Stimulated activated CD8-positive, alpha-beta memory T cell treated with anti-CD3 and anti-CD28 coated beads, Interleukin-15, amount 100 ng/mL, for 48 hours (primary cell): ENCODE measurements around the gene CASD1.

Source experiments
- DNase-seq, 2 donors: peaks; one replicate each; pipeline ENCODE4 v3.0.0-alpha.2; 2020; ENCODE audit warnings: low read depth in 2 of 2

The CASD1 gene

DNA sequence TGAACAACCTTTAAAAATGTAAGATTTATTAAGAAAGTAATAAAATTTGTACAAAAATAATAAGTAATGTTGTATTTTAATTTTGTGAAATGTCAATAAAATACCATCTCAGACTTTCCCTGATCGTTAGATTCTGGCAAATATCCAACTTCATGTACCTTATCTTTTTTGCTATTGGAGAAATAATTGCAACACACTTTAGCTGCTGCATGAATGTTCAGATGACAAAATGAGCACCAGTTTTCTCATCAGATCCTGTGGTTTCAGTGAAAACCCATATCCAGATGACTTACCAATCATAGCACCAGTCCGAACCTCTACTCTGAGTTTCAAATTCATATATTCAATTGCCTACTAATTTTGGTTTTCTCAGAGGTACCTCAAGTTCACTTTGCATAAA, 69.9 kb downstream of the CASD1 start:
- DNase-seq, result no peak

DNA sequence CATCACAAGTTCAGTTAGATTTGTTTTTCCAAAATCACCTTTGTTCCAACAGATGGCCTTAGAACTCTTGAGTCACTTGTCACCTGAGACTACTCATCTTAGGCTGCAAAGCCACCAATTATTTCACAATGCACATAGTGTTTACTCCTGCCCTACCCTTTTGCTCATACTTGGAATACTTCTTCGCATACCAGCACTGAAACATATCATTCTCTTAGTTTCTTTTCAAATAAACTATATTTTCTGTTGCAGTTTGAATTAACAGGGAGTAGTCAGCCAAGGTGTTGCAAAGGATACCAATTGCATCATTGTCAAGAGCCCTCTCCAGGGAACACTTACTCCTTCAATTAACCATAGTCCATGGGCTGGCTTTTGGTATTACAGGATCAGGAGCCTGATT, 71.0 kb downstream of the CASD1 start:
- no peak for DNase-seq

DNA sequence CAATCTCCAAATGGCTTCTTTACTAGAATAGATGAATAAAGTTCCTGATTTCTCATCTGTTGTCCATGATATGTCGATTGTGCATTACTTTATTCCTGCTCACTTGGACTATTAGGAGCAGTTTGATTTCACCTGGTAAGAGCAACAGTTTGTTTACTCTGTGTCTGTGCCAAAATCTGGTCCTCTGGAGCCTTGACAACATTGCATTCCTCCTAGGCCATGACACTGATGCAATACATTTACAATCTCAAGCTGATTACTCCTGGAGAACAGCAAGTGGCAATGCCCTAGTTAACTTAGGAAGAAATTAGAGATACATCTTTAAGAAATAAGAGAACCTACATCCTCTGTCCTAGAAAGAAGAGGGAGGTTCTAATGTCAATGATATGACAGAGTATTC, 74.5 kb downstream of the CASD1 start:
- DNase-seq, result no peak

DNA sequence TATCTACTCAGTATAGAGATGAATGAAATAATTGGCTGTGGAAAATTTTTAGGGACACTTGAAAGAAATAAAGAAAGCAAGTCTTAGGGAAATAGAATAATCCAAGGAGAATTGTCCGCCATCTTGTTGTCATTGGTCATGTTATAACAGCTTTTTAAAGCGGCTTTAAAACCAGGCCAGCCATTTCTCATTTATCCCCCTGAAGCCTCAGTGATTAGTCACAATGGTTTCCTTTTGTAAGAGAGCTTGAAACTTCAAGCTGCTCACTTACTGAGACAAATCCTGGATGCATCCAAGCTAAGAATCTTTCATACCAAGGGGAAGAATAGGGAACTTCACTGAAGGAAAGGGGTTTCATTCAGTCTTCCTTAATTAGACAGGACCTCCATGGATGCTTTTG, 78.5 kb downstream of the CASD1 start:
- no peak for DNase-seq

DNA sequence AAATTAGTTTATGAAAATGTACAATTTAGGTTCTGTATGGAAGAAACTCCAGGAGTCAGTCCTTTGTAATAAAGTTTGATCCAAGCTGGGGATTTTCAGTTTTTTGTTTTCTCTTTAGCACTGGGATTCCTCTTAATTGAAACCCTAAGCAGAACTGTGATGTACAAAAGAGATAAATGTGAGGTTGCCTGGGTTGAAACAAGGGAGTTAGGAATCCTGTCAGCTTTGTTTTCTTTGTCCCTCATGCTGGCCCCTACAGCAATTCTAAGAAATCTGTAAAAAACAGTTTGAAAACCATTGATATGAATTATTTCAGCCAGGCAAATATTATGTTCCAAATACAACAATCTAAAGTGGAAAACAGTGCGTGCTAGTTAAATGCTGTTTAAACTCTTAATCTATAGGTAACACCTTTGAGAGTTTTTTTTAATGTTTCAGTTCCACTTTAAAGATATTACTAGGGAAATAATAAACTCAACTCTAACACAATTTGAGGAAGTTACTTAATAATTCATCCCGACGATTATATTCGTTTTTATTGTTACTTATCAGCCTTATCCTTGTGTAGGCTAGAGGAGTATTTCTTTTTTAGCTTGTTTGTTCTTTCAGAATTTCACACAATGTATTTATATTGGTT, 81.0 kb downstream of the CASD1 start:
- DNase-seq, result no peak

DNA sequence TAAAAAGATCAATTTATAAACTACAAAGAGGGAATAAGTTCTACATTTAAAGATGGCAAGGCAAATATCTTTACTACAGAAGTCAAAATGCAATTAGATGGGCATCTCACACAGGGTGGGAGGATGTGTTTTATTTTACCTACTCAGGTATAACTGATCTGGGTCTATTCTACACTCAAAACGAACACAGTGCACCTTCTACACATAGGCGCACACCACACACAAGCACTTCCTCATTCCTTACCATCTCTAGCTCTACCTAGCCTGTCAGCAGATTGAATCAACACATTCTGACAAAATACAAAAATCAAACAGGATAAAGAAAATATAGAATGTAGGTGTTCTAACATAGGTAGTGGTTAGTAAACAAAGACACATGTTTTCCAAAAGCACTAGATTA, 81.6 kb downstream of the CASD1 start:
- DNase-seq, result no peak

DNA sequence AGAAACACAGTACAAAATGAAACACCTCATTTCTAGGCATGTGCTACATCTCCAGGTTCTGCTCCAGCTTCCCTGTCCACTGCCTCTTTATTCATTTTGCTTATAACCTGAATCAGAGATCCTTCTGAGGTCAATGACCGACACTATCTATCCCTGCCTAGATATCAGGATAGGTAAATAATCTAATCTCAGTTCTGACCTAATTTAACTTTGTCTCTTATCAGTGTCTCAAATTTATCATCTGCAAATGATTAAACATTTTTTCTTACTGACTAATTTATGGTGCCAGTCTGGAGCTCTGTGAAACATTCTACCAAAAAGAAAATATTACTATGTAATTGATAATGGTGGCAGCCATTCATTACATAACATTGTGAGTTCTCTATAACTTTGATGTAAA, 85.3 kb downstream of the CASD1 start:
- DNase-seq, result no peak

DNA sequence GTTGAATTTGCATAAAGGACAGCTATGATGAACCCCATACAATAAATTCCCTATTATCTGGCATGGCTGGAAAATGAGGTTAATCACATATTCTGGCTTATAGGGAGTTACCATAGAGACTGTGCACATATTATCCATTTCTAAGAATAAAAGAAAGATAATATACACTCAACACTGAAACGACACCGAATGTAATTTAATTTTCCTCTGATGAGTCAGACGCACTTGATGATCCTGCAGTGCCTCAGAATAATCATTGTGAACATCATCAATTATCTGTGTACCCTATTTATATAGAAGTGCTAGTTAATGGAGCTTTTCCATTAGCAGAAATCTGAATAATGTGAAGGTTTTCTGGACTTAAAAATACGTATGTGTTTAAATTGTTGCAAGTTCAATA, 86.1 kb downstream of the CASD1 start:
- no peak for DNase-seq

DNA sequence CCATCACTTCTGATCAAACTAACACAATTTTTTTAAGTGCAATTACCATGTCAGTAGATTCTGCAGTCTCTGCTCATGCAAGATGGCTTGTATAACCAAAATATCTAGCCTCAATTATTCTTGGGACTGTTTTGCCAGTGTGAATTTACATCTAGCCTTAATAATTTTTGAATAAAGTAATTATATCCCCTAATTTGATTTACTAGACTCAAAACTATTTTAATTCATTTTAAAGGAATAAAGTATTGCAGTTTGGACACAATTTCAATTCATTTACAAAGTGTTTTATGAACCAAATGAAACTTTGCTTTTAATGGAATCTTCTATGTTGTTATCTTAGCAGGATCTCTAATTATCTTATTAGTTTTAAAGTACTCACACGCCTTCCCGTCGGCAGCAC, 90.7 kb downstream of the CASD1 start:
- no peak for DNase-seq

DNA sequence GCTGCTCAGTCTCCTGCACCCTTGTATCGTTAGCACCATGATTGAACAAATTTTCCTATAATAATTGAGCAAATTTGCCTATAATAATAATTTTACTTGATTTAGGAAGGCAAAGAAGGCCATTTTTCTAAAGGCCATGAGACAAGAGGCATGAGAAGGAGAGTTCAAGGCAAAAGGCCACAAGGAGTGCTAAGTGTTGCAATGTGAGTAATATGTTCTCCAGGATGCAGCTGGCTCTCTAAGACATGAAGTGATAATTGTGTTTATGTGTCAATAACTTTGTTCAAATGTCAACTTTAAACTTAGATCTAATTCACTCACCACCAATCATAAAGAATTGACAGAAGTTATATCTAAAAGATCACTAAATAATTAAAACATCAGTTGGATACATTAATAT, 92.6 kb downstream of the CASD1 start:
- DNase-seq, result no peak

DNA sequence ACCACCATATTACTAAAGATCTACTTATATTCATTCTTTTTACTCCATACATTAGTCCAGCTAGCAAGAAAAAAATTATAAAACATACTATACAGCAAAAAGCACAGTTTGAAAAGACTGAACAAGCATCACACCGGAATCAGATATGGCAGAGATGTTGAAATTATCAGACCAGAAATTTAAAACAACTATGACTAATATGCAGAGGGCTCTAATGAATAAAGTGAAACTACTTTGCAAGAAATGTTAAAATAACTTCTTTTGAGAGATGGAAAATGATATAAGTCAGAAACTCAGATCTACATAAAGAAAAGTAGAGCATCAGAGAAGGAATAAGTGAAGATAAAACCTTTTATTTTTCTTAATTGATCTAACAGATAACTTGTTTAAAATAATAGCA, 95.4 kb downstream of the CASD1 start:
- no peak for DNase-seq
